Esophagus muscularis mucosa (tissue), 3 donors: ENCODE measurements around the gene ATG4D.

Experiments
- CTCF ChIP-seq, 3 experiments: fragments of 200-600 bp in 2 of 3; fragments of 450-650 bp in 1 of 3; sonication (generic) in 2 of 3; IDR thresholded peaks; one replicate each; pipeline ENCODE4 v1.5.1; 2017 to 2019; ENCODE audit warnings: antibody characterized with exemption in 3 of 3, mild to moderate bottlenecking in 2 of 3, moderate library complexity in 1 of 3
- POLR2A ChIP-seq: fragments of 450-650 bp; IDR thresholded peaks from one replicate; pipeline ENCODE4 v1.6.1; 2017; ENCODE audit warnings: antibody characterized with exemption, moderate library complexity, mild to moderate bottlenecking, low read depth
- POLR2AphosphoS5 ChIP-seq, 2 donors: sonication (generic); formaldehyde crosslinking; IDR thresholded peaks; one replicate each; pipeline ENCODE4 v1.6.1; 2017; ENCODE audit warnings: antibody characterized with exemption in 2 of 2

DNA sequence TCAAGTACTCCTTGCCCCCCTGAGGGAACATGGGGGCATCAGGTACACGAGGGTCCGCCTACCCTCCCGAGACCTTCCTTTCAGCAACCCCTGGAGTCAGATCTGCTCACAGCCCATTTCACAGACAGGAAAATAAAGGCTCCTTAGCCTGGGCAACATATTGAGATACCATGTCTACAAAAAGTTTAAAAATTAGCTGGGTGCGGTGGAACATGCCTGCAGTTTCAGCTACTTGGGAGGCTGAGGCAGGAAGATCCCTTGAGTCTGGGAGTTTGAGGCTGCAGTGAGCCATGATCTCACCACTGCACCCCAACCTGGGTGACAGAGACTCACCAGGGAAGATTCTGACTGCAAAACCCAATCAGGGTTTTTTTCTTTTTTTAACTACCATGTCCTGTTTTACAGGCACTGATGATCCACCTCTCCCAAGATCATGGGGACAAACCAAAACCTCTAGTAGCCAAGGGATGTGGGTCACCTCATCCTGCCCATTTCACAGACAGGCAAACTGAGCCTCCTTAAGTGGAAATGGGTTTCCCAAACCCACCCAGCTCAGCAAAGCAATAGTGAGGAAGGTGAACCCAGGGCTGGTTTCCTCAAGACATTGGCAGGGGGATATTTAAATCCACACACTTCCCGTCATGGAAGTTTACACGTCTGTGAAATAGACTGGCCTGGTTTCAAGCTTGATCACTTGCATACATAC is 31.5 kb downstream of the ATG4D start:
- no peak for TF ChIP-seq POLR2A
- TF ChIP-seq POLR2AphosphoS5 (IDR thresholded peaks at IDR 0.05), result no peak
- TF ChIP-seq CTCF (IDR thresholded peaks at IDR 0.05), result no peak
